GM19193 (cell line): ENCODE data around the gene PNLIPRP3.

Experiments used
- POLR2A ChIP-seq: IDR thresholded peaks from 4 replicates; pipeline ENCODE4 v1.6.1; 2011; ENCODE audit not compliant: insufficient read depth, insufficient read length; ENCODE audit errors: extremely low read depth

Gene PNLIPRP3

GRCh38 chr10:116526219-116526618 lies 98.6 kb downstream of the PNLIPRP3 start:
- TF ChIP-seq POLR2A: no peak
